HG02981 (cell line): Measurements from ENCODE around the gene SREBF1.
A peak's percentile ranks its signal among the peaks of the same experiment; 100 is the strongest.

Experiments used
- ATAC-seq: cut with Tn5 transposase; IDR thresholded peaks from one replicate; pipeline ENCODE4 v1.9.1; 2021; ENCODE audit warnings: mild to moderate bottlenecking, moderate library complexity; ENCODE audit not compliant: unreplicated experiment

The SREBF1 gene

GRCh38 chr17:17826342-17826713 lies 10.5 kb downstream of the SREBF1 start:
- no peak for ATAC-seq

DNA sequence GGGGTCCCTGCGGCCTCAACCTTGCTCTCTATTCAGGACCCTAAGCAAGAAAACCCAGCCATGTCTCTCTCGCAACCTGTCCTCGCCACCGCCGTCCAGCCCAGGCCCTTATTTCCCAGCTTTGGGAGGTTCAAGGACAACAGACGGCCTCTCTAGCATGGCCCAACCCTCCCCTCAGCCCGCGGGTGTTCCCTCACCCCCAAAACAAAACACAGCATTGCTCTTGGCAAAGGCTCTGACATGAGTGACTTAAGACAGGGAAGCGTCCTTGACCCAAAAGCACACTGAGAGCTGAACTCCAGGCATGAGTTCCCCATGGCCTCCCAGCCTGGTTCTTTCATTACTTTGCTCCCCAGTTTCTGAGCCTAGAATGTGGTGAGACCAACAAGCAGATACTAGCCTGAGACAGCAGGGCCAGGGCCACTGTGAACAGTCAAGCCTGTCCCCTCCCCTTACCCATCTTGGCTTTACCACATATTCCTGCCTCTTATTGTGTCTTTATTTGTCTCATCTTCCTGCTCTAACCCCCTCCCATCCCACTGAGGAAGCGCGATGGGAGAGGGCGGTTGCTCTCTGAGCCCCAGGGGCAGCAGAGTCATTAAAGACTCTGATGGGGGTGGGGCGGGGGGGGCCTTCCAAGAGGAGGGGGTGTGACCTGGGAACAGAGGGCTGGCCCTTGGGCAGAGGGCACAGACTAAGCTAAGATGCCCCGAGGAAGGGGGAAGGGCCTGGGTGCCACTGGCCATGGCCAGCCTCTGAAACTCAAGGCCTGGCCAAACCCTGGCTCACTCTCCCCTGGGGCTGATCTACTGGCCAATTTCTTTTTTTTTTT lies 11.8 kb downstream of the SREBF1 start:
- ATAC-seq: no peak

GRCh38 chr17:17824119-17824782 lies 12.5 kb downstream of the SREBF1 start:
- peak; percentile 1 for ATAC-seq

DNA sequence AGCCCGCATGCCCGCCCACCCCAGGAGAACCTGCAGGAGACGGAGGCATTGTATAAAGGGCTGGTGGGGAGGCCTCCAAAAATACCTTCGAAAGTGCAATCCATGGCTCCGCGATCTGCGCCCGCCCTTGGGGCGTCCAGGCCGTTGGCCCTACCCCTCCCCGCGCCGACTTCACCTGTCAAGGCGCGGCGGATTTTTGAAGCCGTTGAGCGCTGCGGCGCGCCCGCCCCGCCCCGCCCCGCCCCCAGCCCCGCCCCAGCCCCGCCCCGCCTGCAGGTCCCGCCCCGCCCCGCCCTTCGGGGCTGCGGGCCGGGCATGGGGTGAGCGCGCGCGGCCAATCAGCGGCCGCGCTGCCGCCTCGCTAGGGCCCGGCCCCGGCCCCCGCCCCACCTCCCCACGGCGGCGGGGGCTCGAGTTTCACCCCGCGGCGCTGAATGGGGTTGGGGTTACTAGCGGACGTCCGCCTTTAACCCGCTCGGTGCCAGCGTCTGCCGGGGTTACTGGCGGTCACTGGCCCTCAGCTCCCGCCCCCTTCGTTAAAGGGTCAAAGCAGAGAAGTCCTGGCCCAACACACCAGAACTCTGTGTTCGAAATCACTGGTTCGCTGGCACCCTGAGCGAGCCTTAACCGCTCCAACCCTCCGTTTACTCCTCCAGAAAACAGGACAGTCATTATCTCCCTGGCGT lies 13.2 kb downstream of the SREBF1 start:
- ATAC-seq: peak; percentile 74

DNA sequence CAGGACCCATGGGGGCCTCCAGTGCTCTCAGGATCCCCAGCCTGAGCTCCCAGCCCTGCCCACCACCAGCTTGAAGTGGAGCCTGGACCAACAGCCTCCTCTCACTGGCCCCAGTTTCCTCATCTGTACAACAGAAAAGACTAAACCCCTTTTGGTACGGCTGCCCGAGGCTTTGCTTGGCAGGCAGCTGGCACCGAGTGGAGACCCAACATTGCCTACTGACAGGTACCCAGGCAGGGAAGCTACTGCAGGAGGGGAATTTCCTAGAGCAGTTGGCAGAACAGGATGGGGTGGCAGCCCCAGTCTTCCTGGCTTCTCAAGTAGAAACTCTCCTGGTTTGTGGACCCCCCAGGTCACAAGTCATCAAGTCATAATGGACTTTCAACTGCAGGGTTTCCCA lies 14.2 kb downstream of the SREBF1 start:
- ATAC-seq: no peak

DNA sequence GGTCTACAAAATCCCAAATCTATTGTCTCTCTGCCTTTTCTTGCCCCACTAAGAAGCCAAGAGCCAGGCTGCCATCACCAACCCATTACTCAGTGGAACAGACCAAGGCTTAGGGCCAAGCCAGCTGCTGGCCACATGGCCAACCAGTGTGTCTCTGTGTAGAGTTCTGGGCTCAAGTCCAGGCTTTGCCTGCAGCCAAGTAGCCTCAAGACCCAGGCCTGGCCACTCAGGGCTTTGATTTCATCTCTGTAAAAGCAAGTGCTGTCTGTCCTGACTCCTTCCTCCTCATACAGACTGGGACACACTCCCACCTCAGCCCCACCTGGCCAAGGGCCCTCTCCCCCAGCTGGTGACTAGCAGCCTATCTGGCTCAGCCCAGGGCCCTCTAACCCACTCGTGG lies 14.6 kb downstream of the SREBF1 start:
- ATAC-seq: no peak

DNA sequence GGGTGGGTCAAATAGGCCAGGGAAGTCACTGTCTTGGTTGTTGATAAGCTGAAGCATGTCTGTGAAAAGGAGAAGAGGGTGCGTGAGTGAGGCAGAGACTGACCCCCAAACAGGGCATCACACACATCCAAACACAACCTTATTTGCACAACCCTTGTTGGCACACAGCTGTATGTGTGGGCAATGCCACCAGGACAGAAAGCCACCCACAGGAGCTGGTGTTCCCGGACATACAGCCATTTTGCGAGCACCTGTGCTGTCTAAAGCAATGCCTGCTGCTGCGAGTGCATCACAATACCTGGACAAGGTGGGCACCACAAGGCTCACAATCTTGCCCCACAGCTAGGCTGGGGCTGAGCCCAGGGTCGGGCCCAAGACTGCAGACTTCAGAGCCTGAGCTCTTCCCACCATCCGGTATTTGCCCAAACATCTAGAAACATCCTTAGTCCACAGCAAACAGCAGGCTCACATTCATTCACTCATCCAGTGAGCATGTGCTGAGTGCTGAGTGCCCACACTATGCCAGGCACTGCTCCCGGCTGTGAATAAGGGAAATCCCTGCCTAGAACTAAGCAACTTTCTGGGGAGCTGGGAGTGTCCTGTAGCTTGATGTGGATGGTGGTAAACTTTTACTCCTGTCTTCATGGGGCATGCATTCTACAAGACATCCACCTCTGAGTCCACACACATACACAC lies 16.2 kb downstream of the SREBF1 start:
- ATAC-seq: no peak

DNA sequence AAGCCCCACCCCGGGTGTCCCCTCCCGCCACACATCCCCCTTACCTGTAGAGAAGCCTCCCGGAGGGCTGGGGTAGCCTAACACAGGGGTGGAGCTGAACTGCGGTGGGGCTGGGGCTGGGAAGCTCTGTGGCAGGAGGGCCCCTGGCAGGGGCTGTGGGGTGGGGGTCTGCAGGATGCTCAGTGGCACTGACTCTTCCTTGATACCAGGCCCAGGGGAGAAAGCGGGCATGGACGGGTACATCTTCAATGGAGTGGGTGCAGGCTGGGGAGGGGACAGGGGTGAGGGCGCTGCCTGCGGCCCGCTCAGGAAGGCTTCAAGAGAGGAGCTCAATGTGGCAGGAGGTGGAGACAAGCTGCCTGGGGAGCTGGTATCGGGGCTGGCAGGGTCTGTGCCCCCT lies 16.7 kb downstream of the SREBF1 start:
- no peak for ATAC-seq

GRCh38 chr17:17819561-17819995 lies 17.2 kb downstream of the SREBF1 start:
- peak; percentile 38 for ATAC-seq

GRCh38 chr17:17819111-17819510 lies 17.7 kb downstream of the SREBF1 start:
- ATAC-seq: no peak

- ATAC-seq: no peak
These were observed 18.7 kb downstream of the SREBF1 start for GRCh38 chr17:17818088-17818526.

GRCh38 chr17:17817552-17817947 lies 19.2 kb downstream of the SREBF1 start:
- no peak for ATAC-seq

- ATAC-seq: no peak
These were observed 19.8 kb downstream of the SREBF1 start for GRCh38 chr17:17816831-17817551.

GRCh38 chr17:17816240-17816814 lies 20.5 kb downstream of the SREBF1 start:
- no peak for ATAC-seq

- ATAC-seq: no peak
These were observed 21.2 kb downstream of the SREBF1 start for GRCh38 chr17:17815436-17816200.

DNA sequence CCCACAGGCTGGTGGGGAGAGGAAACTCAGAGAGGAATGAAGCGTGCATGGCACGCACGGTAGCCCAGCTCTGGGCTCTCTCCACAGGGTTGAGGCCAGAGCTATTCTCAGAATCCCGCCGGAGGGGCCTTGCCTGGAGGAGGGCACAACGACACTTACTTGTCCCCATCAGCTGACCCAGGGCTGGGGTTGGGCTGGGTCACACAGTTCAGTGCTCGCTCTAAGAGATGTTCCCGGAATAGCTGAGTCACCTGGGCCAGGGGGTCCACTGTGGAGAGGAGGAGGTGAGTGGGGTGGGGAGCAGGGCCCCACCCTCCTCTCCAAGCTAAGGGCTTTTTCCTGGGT lies 21.8 kb downstream of the SREBF1 start:
- ATAC-seq: no peak

DNA sequence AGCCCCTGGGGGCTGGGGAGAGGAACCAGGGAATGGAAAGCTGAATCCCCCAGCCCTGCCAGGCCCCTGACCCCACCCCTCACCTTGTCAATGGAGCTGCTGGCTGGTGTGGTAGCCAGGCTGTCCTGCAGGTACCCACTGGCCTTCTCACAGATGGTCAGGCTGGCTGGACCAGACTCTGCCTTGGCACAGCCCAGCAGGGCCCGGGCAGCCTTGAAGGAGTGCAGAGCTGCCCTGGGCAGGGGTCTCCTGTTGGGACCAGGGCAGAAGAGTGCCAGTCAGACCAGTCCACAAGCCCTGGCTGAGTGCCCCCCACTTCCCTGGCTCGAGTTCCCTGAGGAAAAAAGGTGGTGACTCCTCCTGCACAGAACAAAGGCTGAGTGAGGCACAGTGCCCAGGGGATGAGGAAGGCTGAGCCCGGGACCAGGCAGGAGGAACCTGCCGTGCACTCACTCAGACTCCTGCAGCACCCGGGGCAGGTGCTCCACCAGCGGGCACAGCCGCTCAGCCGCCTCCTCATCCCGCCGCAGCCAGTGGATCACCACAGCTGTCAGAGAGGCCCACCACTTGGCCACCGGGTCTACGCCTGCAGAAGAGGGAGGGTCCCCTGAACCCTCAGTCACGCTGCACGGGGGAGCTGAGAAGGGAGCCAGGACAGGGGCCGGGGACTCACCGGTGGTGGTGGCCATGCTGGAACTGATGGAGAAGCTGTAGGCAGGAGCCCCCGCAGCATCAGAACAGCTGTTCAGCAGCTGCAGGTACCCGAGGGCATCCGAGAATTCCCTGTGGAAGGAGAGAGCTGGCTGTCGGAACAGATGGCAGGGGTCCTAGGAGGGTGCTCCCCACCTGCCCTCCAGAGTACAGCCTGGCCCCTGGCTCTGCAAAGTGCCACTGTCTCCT lies 22.4 kb downstream of the SREBF1 start:
- no peak for ATAC-seq

- ATAC-seq: no peak
These were observed 23.1 kb downstream of the SREBF1 start for GRCh38 chr17:17813725-17814095.
